A549 (cell line): ENCODE data around the gene NTRK2. TPM values are rescaled to one million over a fixed set of nuclear protein-coding genes. Genes with fewer than 3 reads are reported as not detected.

Experiments used
- ATAC-seq, 2 experiments: fragments of 200-7000 bp in 1 of 2; fragments of >200 bp in 1 of 2; cut with Nextera tagmentation in 1 of 2; cut with Tn5 transposase in 1 of 2; 3 replicates each; pipeline versions ENCODE4 v1.8.0 to v1.9.1; 2018 to 2020; ENCODE audit warnings: mild to moderate bottlenecking in 1 of 2, moderate library complexity in 1 of 2
- CTCF ChIA-PET: fragments of 300-600 bp; sonication (Branson Sonifier 250); formaldehyde crosslinking; extraction: SDS; loops from one replicate; lab custom pipeline; 2021; ENCODE audit warnings: antibody characterized with exemption, inconsistent platforms; lab: Yijun Ruan, JAX
- POLR2A ChIA-PET: fragments of 350-600 bp; formaldehyde crosslinking; extraction: SDS; loops from one replicate; lab custom pipeline; 2021; ENCODE audit warnings: antibody characterized with exemption, inconsistent platforms; lab: Yijun Ruan, JAX
- DNase-seq, 2 experiments: peaks; one replicate each; pipeline versions ENCODE4 v3.0.0 to v3.0.0-alpha.2; 2011 to 2016; ENCODE audit warnings: low read depth in 1 of 2, low spot score in 1 of 2
- FAIRE-seq: peaks from 2 replicates; lab custom pipeline; 2011; peaks lifted over from hg19 to GRCh38; lab: Jason Lieb, UNC
- H3K27ac ChIP-seq, 2 experiments: fragments of >200 bp; sonication (Bioruptor Twin); formaldehyde crosslinking; 3 replicates each; pipeline ENCODE4 v1.5.1; 2016 to 2017
- H3K4me1 ChIP-seq: fragments of >200 bp; sonication (Bioruptor Twin); formaldehyde crosslinking; 3 replicates; pipeline ENCODE4 v1.6.1; 2016
- H3K4me2 ChIP-seq: fragments of >200 bp; sonication (Bioruptor Twin); formaldehyde crosslinking; 3 replicates; pipeline ENCODE4 v1.6.1; 2016
- H3K4me3 ChIP-seq: fragments of >200 bp; sonication (Bioruptor Twin); formaldehyde crosslinking; 3 replicates; pipeline ENCODE4 v1.5.1; 2016
- H3K9me3 ChIP-seq: fragments of >200 bp; sonication (Bioruptor Twin); formaldehyde crosslinking; 3 replicates; pipeline ENCODE4 v1.6.1; 2016
- BHLHE40 ChIP-seq: IDR thresholded peaks from 2 replicates; pipeline ENCODE4 v1.6.1; 2012; ENCODE audit warnings: low read depth, low read length, inconsistent platforms
- CBX2 ChIP-seq: fragments of 200-600 bp; sonication (generic); IDR thresholded peaks from 2 replicates; pipeline ENCODE4 v1.6.1; 2016; ENCODE audit warnings: low read depth, mild to moderate bottlenecking, borderline replicate concordance
- CHD4 ChIP-seq: fragments of 200-600 bp; sonication (generic); IDR thresholded peaks from 2 replicates; pipeline ENCODE4 v1.6.1; 2016; ENCODE audit warnings: antibody characterized with exemption, mild to moderate bottlenecking, borderline replicate concordance
- EHMT2 ChIP-seq: fragments of 200-600 bp; sonication (generic); IDR thresholded peaks from 2 replicates; pipeline ENCODE4 v1.6.1; 2016; ENCODE audit warnings: antibody characterized with exemption, low read depth, mild to moderate bottlenecking, moderate library complexity
- ELK1 ChIP-seq: fragments of 150-350 bp; IDR thresholded peaks from 2 replicates; pipeline ENCODE4 v1.6.1; 2014; ENCODE audit warnings: low read depth, mild to moderate bottlenecking, low read length
- EP300 ChIP-seq, 2 experiments: fragments of >200 bp; sonication (Bioruptor Twin); formaldehyde crosslinking; IDR thresholded peaks; 2 replicates in 1 of 2; 3 replicates in 1 of 2; pipeline ENCODE4 v1.6.1; 2016 to 2017
- ESRRA ChIP-seq: fragments of 150-350 bp; IDR thresholded peaks from 2 replicates; pipeline ENCODE4 v1.6.1; 2014; ENCODE audit warnings: mild to moderate bottlenecking, low read length, borderline replicate concordance
- FOXS1 ChIP-seq: fragments of 250-450 bp; sonication (Bioruptor Pico); IDR thresholded peaks from 2 replicates; pipeline ENCODE4 v1.5.0; 2020; ENCODE audit warnings: mild to moderate bottlenecking, moderate library complexity
- GATA3 ChIP-seq: IDR thresholded peaks from 2 replicates; pipeline ENCODE4 v1.6.1; 2012; ENCODE audit warnings: borderline replicate concordance
- HOXB13 ChIP-seq: fragments of 250-450 bp; sonication (Bioruptor Pico); IDR thresholded peaks from 2 replicates; pipeline ENCODE4 v1.5.0; 2020; ENCODE audit warnings: low read depth, mild to moderate bottlenecking, moderate library complexity
- HOXB5 ChIP-seq: fragments of 250-450 bp; sonication (Bioruptor Pico); IDR thresholded peaks from 2 replicates; pipeline ENCODE4 v1.5.0; 2020; ENCODE audit warnings: mild to moderate bottlenecking, moderate library complexity
- JUN ChIP-seq, 2 experiments: fragments of >200 bp; sonication (Bioruptor Twin); formaldehyde crosslinking; IDR thresholded peaks; 2 replicates in 1 of 2; 3 replicates in 1 of 2; pipeline ENCODE4 v1.6.1; 2016 to 2017
- KDM1A ChIP-seq: fragments of 200-600 bp; sonication (generic); IDR thresholded peaks from 2 replicates; pipeline ENCODE4 v1.6.1; 2016; ENCODE audit warnings: low read depth, mild to moderate bottlenecking
- KDM5A ChIP-seq: fragments of 200-600 bp; sonication (generic); IDR thresholded peaks from 2 replicates; pipeline ENCODE4 v1.6.1; 2016; ENCODE audit warnings: antibody characterized with exemption, mild to moderate bottlenecking
- MAX ChIP-seq: IDR thresholded peaks from 2 replicates; pipeline ENCODE4 v1.6.1; 2012
- MAZ ChIP-seq: fragments of 150-350 bp; IDR thresholded peaks from 2 replicates; pipeline ENCODE4 v1.6.1; 2014; ENCODE audit warnings: antibody characterized with exemption, low read depth, low read length, borderline replicate concordance
- NPAS2 ChIP-seq: fragments of 250-450 bp; sonication (Bioruptor Pico); IDR thresholded peaks from 2 replicates; pipeline ENCODE4 v1.8.0; 2022; ENCODE audit warnings: mild to moderate bottlenecking, moderate library complexity, borderline replicate concordance
- NR3C1 ChIP-seq: fragments of >200 bp; sonication (Bioruptor Twin); formaldehyde crosslinking; IDR thresholded peaks from 3 replicates; pipeline ENCODE4 v1.6.1; 2017
- PHF8 ChIP-seq: fragments of 200-600 bp; sonication (generic); IDR thresholded peaks from 2 replicates; pipeline ENCODE4 v1.6.1; 2016; ENCODE audit warnings: low read depth, mild to moderate bottlenecking, antibody characterized with exemption, moderate library complexity, borderline replicate concordance
- POLR2A ChIP-seq: IDR thresholded peaks from 2 replicates; pipeline ENCODE4 v1.6.1; 2012; ENCODE audit warnings: mild to moderate bottlenecking, low read length
- POLR2AphosphoS2 ChIP-seq: conservative IDR thresholded peaks from 2 replicates; pipeline ENCODE4 v1.6.1; 2012; ENCODE audit warnings: low read length, improper control_type of control experiment, inconsistent platforms
- RNF2 ChIP-seq: fragments of 200-600 bp; sonication (generic); IDR thresholded peaks from 2 replicates; pipeline ENCODE4 v1.6.1; 2016; ENCODE audit warnings: low read depth, mild to moderate bottlenecking, antibody characterized with exemption, moderate library complexity, borderline replicate concordance
- SREBF2 ChIP-seq: fragments of 450-650 bp; IDR thresholded peaks from 2 replicates; pipeline ENCODE4 v1.6.1; 2014; ENCODE audit warnings: mild to moderate bottlenecking, moderate library complexity
- TP53 ChIP-seq: fragments of 250-450 bp; sonication (Bioruptor Pico); IDR thresholded peaks from 2 replicates; pipeline ENCODE4 v1.5.0; 2021; ENCODE audit warnings: mild to moderate bottlenecking, moderate library complexity
- ZNF302 ChIP-seq: fragments of 250-450 bp; sonication (Bioruptor Pico); IDR thresholded peaks from 2 replicates; pipeline ENCODE4 v1.9.0; 2021; ENCODE audit warnings: inconsistent platforms, mild to moderate bottlenecking, moderate library complexity
- WGBS: methylation state at CpG from one replicate; pipeline ENCODE4 v1.1.6; 2017; ENCODE audit errors: missing lambda C conversion rate; 5-methylcytosine and 5-hydroxymethylcytosine counted together
- polyA plus RNA-seq, 4 experiments: library from polyadenylated mRNA; depleted of rRNA in 3 of 4; stranded (reverse); fragments of >200 nt; fragmentation: RNase III in 1 of 4; extraction: RNeasy Plus Mini Kit Qiagen cat#74134 plus additional on column Dnase treatment in 1 of 4; gene quantifications; 2 replicates in 3 of 4; 3 replicates in 1 of 4; pipeline ENCODE4 v1.2.3, GENCODE V29; 2011 to 2017

Gene NTRK2
- polyA plus RNA-seq, 2 of the 4 experiments (the other 2 are of a cell fraction), result 0.03 TPM

GRCh38 chr9:85038061-85038460, 368.5 kb downstream of the NTRK2 start:
- ChIA-PET CTCF (no interaction called here), POLR2A (no interaction called here)
- no peak for DNase-seq
- H3K4me2 ChIP-seq, result no peak overlapping the region
- FAIRE-seq, result no peak
- WGBS, result 14% methylated on average over 2 of the region's 2 CpGs
- H3K9me3 ChIP-seq, result no peaks in the 10 kb centered on the region
- no peak overlapping the region for H3K27ac ChIP-seq
- no peak for TF ChIP-seq EP300 (IDR thresholded peaks at IDR 0.05)
- no peak for TF ChIP-seq FOXS1 (CRISPR knock-in tag)
- TF ChIP-seq POLR2AphosphoS2, result no peak
- TF ChIP-seq ELK1, result no peak
- TF ChIP-seq MAZ, result no peak
- no peak overlapping the region for H3K4me3 ChIP-seq
- ATAC-seq, result no peak
- H3K4me1 ChIP-seq, result no peaks in the 10 kb centered on the region

GRCh38 chr9:85038824-85039608, 369.5 kb downstream of the NTRK2 start:
- no peak overlapping the region for H3K27ac ChIP-seq
- TF ChIP-seq JUN (IDR thresholded peaks at IDR 0.05), result no peak
- TF ChIP-seq CBX2, result no peak
- TF ChIP-seq KDM1A, result no peak
- no peak for TF ChIP-seq EHMT2
- TF ChIP-seq GATA3, result no peak
- TF ChIP-seq EP300 (IDR thresholded peaks at IDR 0.05), result no peak
- TF ChIP-seq NR3C1, result no peak
- no peak for TF ChIP-seq KDM5A
- no peak for TF ChIP-seq ZNF302 (CRISPR knock-in tag)
- ATAC-seq (no peak), FAIRE-seq (no peak), DNase-seq (no peak)
- no peaks in the 10 kb centered on the region for H3K9me3 ChIP-seq
- no peaks in the 10 kb centered on the region for H3K4me1 ChIP-seq
- no peak overlapping the region for H3K4me3 ChIP-seq
- WGBS, result 33% methylated on average over 9 of the region's 9 CpGs
- ChIA-PET CTCF (no interaction called here), POLR2A (no interaction called here)
- H3K4me2 ChIP-seq, result no peak overlapping the region

- CTCF ChIA-PET, result interaction anchor here (1.0 kb wide), 1 partner anchor 86 kb away, joined by 3 read pairs; no protein-coding TSS in a partner anchor
- Histone ChIP-seq H3K4me2 (no peak overlapping the region), H3K4me1 (no peaks in the 10 kb centered on the region), H3K9me3 (no peaks in the 10 kb centered on the region), H3K4me3 (no peak overlapping the region), H3K27ac (no peak overlapping the region)
- POLR2A ChIA-PET, result no interaction called here
- no peak for FAIRE-seq
- no peak for ATAC-seq
- 61% methylated on average over 7 of the region's 7 CpGs for WGBS
- DNase-seq, result no peak
- TF ChIP-seq HOXB5, result no peak
- no peak for TF ChIP-seq MAX
- TF ChIP-seq NPAS2, result no peak
- TF ChIP-seq RNF2, result no peak
Measured at GRCh38 chr9:85040146-85040545, 370.6 kb downstream of the NTRK2 start.

- 73% methylated on average over 16 of the region's 16 CpGs for WGBS
- TF ChIP-seq TP53 (CRISPR knock-in tag) (no peak), POLR2A (no peak), SREBF2 (no peak), BHLHE40 (no peak), CHD4 (no peak), HOXB13 (no peak), ESRRA (no peak), JUN (IDR thresholded peaks at IDR 0.05) (no peak), PHF8 (no peak)
- H3K9me3 ChIP-seq, result no peaks in the 10 kb centered on the region
- no peaks in the 10 kb centered on the region for H3K4me1 ChIP-seq
- no peak overlapping the region for H3K4me3 ChIP-seq
- no peak overlapping the region for H3K27ac ChIP-seq
- POLR2A ChIA-PET, result no interaction called here
- no peak for DNase-seq
- CTCF ChIA-PET, result interaction anchor here (1.0 kb wide), 1 partner anchor 86 kb away, joined by 3 read pairs; no protein-coding TSS in a partner anchor
- no peak overlapping the region for H3K4me2 ChIP-seq
- ATAC-seq, result no peak
- no peak for FAIRE-seq
Measured at GRCh38 chr9:85040821-85041465, 371.4 kb downstream of the NTRK2 start.
